Measurements from ENCODE around the gene HNRNPF.
"Not testable (repeated sequence)": the region's sequence is repeated elsewhere in the genome, so short reads cannot be mapped to it uniquely, and the experiment has no call there.

Gene HNRNPF

DNA sequence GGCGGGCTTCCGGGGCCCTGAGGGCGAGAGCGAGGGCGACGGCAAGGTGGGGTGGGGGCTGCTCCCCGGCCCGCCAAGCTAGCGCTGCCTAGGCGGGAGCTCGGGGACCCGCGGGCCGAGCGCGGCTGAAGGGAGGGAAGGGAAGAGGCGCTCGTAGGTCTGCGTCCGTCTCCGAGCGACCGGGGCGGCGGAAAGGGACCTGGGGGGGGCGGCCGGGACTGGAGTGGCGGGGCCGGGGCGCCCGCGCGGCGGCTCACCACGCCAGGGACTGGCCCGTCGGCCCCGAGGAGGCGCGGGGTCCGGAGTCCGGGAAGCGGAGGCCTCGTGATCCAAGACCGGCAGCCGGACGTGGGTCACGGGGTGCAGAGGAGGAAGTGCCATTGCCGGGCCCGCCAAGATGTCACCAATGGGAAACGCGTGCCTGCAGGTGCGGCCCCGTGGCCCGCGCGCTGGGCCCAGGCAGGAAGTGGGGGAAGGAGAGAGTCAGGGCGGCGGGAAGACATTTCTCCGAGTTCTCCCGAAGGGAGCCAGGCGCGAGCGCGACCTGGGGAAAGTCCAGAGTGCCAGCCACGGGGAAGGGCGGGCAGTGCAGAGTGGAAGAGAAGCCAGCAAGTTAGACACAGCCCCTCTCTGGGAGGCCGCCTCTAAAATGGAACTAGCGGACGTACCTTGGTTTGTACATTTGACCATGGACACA lies 11.9 kb downstream of the HNRNPF start:
- peak; percentile 57 for DNase-seq (ENCODE audit: low read depth)

DNA sequence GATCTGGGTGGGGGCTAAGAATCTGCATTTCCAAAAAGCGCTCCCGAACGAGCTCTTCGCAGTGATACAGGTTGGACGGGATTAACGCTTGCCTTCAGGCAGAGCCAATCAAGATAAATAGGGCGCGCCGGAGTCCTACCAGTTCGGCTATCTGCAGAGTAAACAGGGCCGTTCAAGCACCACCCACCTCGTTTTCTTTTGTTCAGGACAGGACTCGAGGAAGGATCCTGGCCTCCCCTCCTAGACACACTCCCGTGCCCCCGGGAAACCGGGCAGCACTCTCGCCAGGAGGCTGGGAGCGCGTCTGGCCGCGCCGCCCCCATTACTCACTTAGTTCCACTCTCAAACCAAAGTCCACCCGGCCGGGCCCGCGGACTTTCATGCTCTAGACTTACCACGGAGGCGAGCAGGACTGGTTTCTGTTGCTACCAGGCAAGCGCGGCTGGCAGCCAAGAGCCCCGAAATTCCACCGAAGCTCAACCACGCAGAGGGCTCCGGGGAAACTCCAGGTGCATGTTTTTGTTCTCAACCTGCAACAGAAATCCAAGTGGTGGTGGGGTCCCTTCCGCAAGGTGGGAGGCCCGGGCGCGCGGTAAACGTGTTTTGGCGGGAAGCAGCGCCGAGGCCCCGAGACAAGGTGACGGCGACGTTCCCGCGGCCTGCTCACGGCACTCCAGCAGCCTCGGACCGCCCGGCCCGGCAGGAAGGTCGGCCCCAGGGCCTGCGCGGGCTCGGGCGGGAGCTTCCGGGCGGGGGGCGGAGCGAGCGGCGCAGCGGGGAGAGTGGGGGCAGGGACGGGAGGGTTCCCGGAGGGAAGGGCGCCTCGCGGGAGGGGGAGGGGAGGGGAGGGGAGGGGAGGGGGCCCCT lies 12.7 kb downstream of the HNRNPF start:
- peak; percentile 56 for DNase-seq (ENCODE audit: low read depth)

DNA sequence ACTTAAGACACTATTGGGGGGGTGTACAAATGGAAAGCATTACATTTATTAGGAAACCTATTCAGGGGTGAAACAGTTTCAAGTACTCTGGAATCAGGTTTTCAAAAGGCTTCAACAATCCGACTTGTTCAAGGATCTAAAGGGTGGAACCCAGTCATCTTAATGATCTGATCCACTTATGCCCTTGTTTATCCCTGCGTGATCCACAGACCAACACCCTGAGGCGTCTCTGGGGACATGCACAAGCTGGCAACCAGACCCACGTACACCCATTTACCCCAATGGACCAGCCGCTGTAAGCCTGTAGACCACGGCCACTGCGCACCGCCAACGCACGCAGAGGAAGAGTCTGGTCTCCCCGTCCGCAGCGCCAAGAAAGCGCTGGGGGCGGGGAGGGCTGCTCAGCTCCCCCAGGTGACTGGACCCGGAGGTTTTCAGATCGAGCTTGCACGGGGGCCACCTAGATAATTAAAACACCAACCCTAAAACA lies 13.4 kb downstream of the HNRNPF start:
- no peak for DNase-seq (ENCODE audit: low read depth)

DNA sequence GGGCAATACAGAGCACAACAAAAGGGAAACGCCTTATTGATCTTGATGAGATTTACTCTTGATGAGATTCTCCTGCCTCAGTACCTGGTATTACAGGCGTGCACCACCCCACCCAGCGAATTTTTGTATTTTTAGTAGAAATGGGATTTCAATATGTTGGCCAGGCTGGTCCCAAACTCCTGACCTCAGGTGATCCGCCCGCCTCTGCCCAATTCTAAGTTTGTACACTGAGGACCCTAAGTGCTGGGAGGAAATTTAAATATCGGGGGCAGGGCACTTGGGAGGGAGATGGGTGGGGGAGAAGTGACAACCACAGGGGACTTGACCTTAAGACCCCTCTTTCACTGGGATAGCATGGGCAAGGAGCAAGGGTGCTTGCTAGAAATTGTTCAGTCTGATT lies 14.1 kb downstream of the HNRNPF start:
- DNase-seq (ENCODE audit: low read depth): no peak

DNA sequence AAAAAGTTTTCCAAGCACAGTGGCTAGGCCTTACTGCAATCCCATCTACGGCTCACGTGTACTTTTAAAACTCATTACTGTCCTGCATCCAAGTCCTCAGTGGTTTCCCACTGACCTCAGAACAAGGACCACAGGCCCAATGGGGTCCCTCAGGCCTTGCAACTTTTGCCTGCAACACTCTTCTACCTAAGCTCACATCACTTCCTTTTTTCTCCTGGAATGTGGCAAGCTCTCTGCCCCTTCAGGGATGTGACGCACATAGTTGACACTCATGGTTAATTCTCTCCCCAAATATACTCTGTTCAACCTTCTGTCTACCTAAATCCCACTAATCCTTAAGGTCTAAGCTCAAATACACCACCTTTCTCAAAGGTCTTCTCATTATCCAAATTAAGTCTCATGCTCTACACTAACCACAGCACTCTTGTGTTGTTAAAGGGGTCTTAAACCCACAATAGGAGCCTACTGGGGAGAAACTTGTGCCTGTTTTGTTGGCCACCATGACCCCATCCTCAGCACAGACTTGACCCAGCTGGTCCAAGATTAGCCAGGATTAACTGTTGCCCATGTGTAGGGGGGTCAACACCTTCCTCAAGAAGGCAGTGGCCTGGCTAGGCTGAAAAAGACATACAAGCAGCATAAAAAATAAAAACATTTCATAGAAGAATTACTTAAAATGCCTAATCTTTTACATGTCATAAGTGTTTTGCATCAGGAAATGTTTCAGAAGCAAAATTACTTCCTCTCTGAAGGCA lies 15.2 kb downstream of the HNRNPF start:
- DNase-seq (ENCODE audit: low read depth): no peak

DNA sequence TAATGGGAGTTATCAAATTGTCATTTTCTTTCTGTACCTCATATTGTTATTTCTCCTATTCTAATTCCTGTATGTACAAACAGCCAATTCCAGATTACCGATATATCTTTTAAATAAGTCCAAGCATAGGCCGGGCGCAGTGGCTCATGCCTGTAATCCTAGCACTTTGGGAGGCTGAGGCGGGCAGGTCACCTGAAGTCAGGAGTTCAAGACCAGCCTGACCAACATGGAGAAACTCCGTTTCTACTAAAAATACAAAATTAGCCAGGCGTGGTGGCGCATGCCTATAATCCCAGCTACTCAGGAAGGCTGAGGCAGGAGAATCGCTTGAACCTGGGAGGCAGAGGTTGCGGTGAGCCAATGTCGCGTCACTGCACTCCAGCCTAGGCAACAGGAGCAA lies 15.8 kb downstream of the HNRNPF start:
- DNase-seq (ENCODE audit: low read depth): not testable (repeated sequence)

DNA sequence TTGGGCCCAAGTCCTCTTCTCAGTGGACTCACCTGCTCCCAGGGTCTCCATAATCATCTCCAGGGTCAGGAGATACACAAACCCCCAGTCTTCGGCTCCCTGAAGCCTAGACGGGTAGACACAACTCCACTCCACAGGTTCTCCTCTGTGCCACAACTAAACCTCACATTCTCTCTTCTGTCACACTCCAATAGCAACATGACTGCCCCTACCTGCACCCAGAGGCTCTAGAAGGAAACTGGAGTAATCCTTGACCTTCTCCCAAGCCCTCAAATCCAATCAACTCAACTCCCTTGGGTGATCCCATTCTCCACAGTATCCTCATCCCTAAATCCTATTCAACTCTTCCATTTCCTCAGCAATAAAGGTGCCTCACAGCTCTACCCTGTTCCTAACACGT lies 16.2 kb downstream of the HNRNPF start:
- no peak for DNase-seq (ENCODE audit: low read depth)

DNA sequence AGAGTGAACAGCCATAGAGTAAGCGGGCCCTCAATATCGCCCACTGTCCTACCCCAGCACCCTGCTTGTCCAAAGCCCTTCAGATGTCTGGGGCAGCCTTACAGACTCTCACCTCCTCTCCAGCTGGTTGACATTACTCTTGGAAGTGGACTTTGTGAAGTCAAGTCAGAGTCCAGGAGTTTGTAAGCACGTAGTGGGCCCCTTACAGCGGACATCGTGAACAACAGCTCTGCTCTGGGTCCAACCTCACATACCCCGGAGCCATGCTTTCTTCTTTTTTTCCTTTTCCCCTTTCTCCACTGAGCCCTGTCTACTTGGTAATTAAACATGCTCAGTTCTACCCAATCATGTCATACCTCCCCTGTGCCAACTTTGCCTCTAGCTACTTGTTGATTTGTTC lies 17.5 kb downstream of the HNRNPF start:
- no peak for DNase-seq (ENCODE audit: low read depth)

DNA sequence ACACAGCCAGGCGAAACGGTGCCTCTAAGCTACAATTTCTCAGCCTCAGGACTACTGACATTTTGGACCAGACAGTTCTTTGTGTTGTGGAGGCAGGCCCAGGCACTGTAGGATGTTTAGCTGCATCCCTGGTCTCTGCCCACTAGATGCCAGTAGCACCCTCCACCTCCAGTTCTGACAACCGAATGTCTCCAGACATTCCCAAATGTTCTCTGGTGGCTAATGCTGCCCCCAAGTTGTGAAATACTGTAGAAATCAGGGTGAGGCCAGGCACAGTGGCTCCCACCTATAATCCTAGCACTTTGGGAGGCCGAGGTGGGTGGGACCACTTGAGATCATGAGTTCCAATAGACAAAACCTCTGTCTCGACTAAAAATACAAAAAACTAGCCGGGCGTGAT lies 18.2 kb downstream of the HNRNPF start:
- DNase-seq (ENCODE audit: low read depth): peak; percentile 35

DNA sequence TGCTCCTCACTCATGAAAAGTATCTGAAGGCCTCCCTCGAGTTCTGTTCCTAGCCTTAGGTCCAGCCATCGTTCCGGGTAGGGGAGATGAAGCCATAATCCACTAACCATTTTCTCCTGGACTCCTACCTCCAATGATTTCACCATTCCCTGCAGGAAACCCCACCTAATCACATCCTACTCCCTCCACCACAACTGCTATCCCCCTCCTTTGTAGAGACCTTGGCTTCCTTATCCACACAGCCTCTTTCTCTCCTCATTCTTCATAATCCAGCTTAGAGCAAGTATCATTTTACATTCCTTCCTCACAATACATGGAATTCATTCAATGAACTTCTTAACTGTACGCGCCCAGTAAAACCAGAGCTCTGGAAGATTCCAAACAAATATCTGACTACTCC lies 18.7 kb downstream of the HNRNPF start:
- DNase-seq (ENCODE audit: low read depth): no peak

DNA sequence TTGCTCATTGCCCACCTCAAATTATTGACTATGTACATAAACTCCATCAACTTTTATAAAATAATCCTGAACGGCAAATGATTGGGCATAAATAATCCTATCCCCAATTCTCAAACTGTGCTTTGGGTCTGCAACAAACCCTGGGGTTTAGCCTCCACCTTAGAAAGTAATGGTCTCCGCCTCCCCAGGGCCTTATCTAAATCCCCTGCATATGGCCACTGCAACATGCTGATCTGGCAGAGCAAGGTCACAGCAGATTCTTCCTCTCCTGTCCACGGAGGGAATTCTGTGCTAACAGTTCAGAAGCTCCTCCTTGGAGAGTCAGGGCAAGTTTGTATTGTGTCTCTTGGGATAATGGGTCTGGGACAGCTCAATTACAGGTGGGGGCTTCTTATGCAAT lies 19.1 kb downstream of the HNRNPF start:
- no peak for DNase-seq (ENCODE audit: low read depth)

DNA sequence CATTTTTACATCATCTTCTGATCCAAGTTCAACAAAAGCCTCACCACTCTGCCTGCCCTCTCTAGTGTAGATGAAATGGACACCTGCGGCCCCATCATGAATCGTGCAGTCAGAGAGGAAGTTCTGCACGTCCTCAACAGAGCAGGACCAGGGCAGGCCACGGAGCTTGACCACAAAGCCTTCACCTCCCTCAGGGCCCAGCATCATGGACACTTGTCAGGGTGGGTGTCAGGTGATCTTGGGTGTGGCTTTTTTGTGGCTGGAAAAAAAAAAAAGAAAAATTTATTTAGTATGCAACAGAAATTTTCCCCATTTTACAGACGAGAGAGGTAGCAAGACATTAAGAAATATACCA lies 21.3 kb downstream of the HNRNPF start:
- DNase-seq (ENCODE audit: low read depth): no peak

DNA sequence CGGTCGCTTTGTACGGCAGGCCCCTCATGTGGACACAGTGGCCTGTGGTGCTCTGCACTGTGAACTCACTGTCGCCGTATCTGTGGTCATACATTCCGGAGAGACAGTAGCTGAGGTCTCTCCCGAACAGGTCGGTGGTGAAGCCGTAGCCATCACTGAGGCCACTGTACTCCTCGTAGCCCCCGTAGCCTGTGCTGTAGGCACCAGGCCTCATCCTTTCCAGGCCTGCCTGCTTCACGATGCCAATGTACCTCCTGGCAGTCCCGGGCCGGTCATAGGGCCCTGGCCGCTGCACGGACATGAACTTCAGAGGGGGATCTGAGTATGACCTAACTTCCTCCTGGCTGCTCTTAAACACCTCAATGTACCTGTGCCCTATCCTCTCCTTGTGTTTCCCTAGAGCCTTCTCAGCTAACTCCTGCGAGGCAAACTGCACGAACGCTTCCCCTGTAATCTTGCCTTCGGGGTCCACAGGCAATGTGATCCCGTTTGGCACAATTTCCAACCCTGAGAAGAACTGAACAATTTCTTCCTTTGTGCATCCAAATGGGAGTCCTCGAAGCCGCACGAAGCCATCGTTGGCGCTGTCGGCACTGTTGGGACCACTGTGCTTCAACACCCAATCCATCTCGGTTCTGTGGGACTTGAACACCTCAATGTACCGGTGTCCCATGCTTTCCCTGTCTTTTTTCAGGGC lies 21.9 kb downstream of the HNRNPF start:
- no peak for DNase-seq (ENCODE audit: low read depth)

DNA sequence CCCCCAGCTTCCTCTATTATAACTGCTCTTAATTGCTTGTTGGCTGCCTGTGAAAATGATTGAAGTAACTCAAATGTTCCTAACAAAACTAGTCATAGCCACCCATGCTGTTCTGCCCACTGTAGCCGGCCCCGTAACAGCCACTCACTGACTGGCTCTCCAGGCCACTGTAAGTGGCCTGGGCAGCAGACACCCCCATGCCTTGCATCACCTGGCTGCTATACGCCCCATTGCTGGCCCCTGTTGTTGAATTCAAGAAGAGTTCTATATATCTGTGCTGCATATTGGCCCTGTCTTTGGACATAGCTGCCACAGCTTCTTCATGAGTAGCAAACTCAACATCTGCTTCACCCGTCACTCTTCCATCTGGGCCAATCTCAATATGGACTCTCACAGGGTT lies 22.4 kb downstream of the HNRNPF start:
- no peak for DNase-seq (ENCODE audit: low read depth)

DNA sequence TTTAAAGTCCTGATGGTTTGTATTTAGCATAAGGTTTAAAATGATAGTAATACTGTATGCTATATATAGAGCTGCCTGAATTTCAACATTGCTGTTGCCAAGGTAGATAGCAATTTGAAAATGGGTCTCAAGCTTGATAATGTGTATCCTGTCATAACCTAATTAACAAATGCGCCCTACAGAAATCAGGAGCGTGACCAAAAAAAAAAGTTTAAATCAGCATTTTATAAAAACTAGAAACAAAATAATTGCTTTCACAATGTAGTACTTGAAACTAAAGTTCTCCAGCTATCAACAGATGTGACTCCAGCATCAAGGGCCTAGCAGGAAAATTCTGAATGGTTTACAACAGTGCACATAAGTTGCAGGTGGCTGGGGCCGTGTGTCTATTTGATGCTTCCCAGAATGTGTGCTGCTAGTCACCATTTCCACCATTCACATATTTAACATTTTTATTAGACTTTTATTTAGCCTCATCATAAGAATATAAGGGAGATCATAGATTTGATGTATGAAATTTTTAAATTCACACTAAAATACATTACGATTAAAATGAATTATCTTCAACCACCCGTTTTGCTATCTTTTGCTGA lies 23.5 kb downstream of the HNRNPF start:
- DNase-seq (ENCODE audit: low read depth): no peak

DNA sequence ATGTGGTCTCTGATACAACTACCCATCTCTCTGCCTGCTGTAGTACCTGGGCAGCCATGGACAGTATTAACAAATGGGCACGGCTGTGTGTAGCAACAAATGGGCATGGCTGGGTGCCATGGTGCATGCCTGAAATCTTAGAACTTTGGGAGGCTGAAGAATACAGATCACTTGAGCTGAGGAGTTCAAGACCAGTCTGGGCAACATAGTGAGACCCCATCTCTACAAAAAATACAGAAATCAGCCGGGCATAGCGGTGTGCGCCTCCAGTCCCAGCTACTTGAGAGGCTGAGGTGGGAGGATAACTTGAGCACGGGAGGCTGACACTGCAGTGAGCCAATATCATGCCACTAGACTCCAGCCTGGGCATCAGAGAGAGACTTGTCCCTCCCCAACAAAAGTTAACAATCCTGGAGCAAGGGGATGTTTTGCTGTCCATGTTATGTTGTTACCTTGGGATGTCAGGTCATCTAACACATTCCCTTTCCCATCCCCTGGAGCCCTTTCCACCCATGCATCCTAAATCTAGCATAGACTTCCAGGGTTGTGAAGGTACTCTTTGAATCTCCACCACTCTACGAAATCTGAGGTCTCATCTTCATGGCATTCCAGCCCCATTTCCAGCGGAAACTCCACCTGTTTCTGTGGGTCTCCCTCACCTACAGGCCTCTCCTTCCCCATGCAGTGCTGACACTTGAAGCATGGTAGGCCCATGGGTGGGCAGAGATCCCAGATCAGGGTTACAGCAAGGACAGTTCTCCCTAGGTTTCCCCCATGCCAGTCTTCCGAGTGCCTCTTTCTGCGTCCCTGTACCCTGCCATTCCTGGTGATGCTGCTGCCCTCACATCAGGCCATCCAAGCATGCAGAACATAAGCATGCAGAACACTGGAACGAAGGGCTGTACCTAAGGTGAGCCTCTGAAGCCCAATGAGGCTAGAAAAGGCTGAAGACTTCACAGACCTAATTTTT lies 24.4 kb downstream of the HNRNPF start:
- DNase-seq (ENCODE audit: low read depth): no peak

DNA sequence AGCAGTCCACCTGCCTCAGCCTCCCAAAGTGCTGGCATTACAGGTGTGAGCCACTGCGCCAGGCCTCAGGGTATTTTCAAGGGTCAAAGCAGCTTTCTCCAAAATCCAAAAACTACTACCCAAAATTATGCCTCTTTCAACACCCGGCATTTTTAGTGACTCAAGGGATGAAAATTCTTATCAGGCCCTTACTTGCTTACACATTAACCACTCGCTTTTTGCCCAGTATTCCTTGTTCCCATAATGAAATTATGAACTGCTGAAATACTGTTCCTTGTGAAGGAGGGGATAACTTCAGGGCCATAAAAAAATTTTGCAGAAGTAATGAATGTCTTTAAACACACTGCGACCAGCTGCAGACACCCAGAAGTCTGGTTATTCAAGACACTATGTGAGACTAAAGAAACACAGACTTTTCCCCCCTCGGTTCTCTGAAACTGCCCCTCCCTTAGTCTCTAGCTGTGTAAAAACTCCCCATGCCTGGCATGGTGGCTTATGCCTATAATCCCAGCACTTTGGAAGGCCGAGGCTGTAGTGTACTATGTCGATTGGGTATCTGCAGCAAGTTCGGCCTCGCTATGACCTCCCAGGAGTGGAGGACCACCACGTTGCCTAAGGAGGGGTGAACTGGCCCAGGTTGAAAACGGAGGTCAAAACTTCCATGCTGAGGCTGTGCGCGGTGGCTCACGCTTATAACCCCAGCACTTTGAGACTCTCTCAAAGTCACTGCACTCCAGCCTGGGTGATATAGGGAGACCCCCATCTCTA lies 25.6 kb downstream of the HNRNPF start:
- no peak for DNase-seq (ENCODE audit: low read depth)

DNA sequence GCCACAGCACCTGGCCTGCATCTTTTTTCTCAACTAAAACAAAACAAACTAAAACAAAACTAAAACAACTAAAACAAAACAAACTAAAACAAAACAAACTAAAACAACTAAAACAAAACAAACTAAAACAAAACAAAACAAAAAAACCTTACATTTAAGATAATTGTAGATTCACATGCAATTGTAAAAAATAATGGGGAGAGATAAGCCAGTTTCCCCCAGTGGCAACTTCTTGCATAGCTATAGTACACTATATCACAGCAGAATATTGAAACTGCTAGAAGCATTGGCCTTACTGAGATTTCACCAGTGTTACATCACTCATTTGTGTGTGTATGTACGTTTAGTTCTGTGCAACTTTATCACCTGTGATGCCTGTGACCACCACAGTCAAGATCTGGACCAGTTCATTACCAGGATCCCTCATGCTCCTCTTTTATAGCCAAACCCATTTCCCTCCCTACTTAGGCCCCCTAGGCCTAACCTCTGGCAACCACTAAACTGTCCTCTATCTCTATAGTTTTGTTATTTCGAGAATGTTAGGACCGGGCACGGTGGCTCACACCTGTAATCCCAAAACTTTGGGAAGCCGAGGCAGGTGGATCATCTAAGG lies 28.3 kb downstream of the HNRNPF start:
- no peak for DNase-seq (ENCODE audit: low read depth)

DNA sequence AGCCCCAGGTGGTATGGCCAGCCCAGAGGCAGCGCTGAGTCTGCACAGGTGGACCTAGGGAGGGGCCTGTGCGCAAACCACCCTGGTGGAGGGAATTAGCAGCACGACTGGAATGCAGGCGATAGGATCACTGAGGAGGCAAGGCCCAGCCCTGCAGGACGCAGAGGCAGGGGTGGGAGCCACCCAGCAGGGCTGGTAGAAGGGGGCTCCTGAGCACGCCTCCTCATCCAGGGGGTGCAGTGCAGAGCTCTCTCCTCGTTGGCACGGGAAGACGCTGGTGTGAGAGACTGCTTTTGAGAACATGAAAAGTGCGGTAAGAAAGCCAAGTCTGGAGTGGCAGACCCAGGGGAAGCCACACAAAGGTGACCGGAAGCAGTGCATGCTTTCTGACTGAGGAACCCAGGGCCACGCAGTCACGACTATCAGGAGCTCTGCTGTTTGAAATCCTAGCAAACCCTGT lies 31.5 kb downstream of the HNRNPF start:
- no peak for DNase-seq (ENCODE audit: low read depth)
